Natural killer cell (primary cell): ENCODE results near the gene PIGV. TPM values are rescaled to one million over a fixed set of nuclear protein-coding genes. Genes with fewer than 3 reads are reported as not detected.
A peak's percentile ranks its signal among the peaks of the same experiment; 100 is the strongest.
"Not testable (repeated sequence)": the region's sequence is repeated elsewhere in the genome, so short reads cannot be mapped to it uniquely, and the experiment has no call there.

Experiments used
- ATAC-seq, 3 donors: fragments of 150-1000 bp in 2 of 3; fragments of 200-7000 bp in 1 of 3; cut with Tn5 transposase; 1 replicate in 1 of 3; 2 replicates in 2 of 3; pipeline ENCODE4 v1.10.0; 2021; ENCODE audit warnings: mild to moderate bottlenecking in 2 of 3, moderate library complexity in 2 of 3
- DNase-seq, 2 donors: peaks; one replicate each; pipeline versions ENCODE4 v3.0.0 to v3.0.0-alpha.2; 2013 to 2021; ENCODE audit warnings: mixed read lengths in 1 of 2
- H3K27ac ChIP-seq: one replicate; pipeline ENCODE4 v1.5.1; 2013; ENCODE audit warnings: mild to moderate bottlenecking, low read length
- H3K27me3 ChIP-seq: one replicate; pipeline ENCODE4 v1.6.1; 2013; ENCODE audit warnings: low read length; ENCODE audit not compliant: control insufficient read depth, insufficient read depth
- H3K36me3 ChIP-seq: one replicate; pipeline ENCODE4 v1.6.1; 2013; ENCODE audit warnings: low read length; ENCODE audit not compliant: control insufficient read depth, insufficient read depth
- H3K4me1 ChIP-seq: one replicate; pipeline ENCODE4 v1.6.1; 2013; ENCODE audit warnings: low read length; ENCODE audit not compliant: control insufficient read depth, insufficient read depth
- H3K4me3 ChIP-seq: one replicate; pipeline ENCODE4 v1.5.1; 2013; ENCODE audit warnings: low read length
- H3K9me3 ChIP-seq: one replicate; pipeline ENCODE4 v1.6.1; 2013; ENCODE audit warnings: low read length; ENCODE audit not compliant: control insufficient read depth, insufficient read depth
- H3K27ac Mint-ChIP-seq, 2 donors: one replicate each; pipeline ENCODE4 v1.8.0; 2022; ENCODE audit warnings: mild to moderate bottlenecking in 2 of 2, mixed read lengths in 2 of 2, moderate library complexity in 1 of 2
- H3K27me3 Mint-ChIP-seq, 2 donors: one replicate each; pipeline ENCODE4 v1.8.0; 2022; ENCODE audit warnings: low read depth in 2 of 2, mixed read lengths in 2 of 2
- H3K36me3 Mint-ChIP-seq: one replicate; pipeline ENCODE4 v1.8.0; 2022; ENCODE audit warnings: mixed read lengths
- H3K4me1 Mint-ChIP-seq, 2 donors: one replicate each; pipeline ENCODE4 v1.8.0; 2022; ENCODE audit warnings: mixed read lengths in 2 of 2
- H3K4me3 Mint-ChIP-seq: one replicate; pipeline ENCODE4 v1.8.0; 2022; ENCODE audit warnings: mild to moderate bottlenecking, moderate library complexity, mixed read lengths
- H3K9me3 Mint-ChIP-seq, 2 donors: one replicate each; pipeline ENCODE4 v1.8.0; 2022; ENCODE audit warnings: mixed read lengths in 2 of 2
- WGBS: methylation state at CpG from one replicate; pipeline ENCODE4 v1.1.7; 2013; ENCODE audit warnings: missing lambda C conversion rate; ENCODE audit not compliant: insufficient coverage; 5-methylcytosine and 5-hydroxymethylcytosine counted together
- intact Hi-C: fragments of 100-400 bp; cut with micrococcal nuclease; formaldehyde crosslinking; loops from one replicate; pipeline ENCODE4 v1.14.2; 2022
- total RNA-seq, 4 donors: library from RNA; stranded (reverse); fragments of 120-200 nt in 1 of 4; gene quantifications; one replicate each; pipeline versions ENCODE4 v1.2.3 to v1.2.4, GENCODE V29; 2013 to 2022
- TF ChIP-seq, protein P1 (sequence below): fragments of 200-600 bp; IDR thresholded peaks from one replicate; pipeline ENCODE4 v1.8.0; 2022; ENCODE audit warnings: antibody characterized with exemption

Gene PIGV
- total RNA-seq, 3 donors from 2014 or later (not counting 1 experiment from before 2014, with no cell fraction given), result 23.1 to 35.2 (median 30.3) TPM

DNA sequence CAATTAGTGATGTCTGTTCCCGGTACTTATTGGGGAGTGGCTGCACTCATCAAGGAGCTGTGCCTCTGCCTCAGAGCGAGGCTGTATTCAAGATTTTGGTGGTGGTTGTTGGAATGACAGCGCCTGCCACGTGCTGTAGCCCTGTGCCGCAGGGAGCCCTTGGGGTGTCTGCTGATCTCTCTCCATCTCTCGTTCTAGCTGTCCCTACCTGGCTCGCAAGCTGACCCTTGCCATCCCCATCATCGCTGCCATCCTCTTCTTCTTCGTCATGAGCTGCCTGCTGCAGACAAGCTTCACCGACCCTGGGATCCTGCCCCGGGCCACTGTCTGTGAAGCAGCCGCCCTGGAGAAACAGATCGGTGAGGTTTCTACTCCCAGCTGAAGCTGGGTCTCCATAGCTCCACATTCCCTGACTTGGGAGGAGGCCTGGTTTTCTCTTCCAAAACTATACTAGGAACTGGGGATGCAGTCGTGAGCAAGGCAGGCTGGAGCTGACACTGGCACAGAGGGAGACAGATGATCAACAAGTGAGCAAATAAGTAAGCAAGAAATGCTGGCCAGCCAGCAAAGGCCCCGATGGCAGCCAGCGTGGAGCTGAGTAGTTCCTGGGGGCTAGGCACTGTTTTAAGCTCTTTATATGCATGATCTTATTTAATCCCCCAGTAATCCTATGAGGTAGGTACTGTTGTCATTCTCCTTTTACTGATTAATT, 44.7 kb downstream of the PIGV start:
- Mint-ChIP-seq H3K4me1 (peaks cover 69 to 75% of the 10 kb centered on the region in 2 donors), H3K27me3 (no peaks in the 10 kb centered on the region), H3K36me3 (no peaks in the 10 kb centered on the region), H3K27ac (peak overlapping the region; percentile 99 to 100), H3K9me3 (no peaks in the 10 kb centered on the region), H3K4me3 (peak overlapping the region; percentile 87)
- Histone ChIP-seq H3K27me3 (no peaks in the 10 kb centered on the region), H3K4me3 (no peak overlapping the region), H3K4me1 (peaks cover 74% of the 10 kb centered on the region), H3K9me3 (no peaks in the 10 kb centered on the region), H3K27ac (peak overlapping the region; percentile 98), H3K36me3 (peaks cover 34% of the 10 kb centered on the region)
- intact Hi-C loops, result loop anchor here (2.0 kb wide), 2 partner anchors 22 to 44 kb away; no protein-coding TSS in a partner anchor
- 95% methylated on average over 16 of the region's 16 CpGs for WGBS
- no peak for DNase-seq
- TF ChIP-seq, protein P1, sequence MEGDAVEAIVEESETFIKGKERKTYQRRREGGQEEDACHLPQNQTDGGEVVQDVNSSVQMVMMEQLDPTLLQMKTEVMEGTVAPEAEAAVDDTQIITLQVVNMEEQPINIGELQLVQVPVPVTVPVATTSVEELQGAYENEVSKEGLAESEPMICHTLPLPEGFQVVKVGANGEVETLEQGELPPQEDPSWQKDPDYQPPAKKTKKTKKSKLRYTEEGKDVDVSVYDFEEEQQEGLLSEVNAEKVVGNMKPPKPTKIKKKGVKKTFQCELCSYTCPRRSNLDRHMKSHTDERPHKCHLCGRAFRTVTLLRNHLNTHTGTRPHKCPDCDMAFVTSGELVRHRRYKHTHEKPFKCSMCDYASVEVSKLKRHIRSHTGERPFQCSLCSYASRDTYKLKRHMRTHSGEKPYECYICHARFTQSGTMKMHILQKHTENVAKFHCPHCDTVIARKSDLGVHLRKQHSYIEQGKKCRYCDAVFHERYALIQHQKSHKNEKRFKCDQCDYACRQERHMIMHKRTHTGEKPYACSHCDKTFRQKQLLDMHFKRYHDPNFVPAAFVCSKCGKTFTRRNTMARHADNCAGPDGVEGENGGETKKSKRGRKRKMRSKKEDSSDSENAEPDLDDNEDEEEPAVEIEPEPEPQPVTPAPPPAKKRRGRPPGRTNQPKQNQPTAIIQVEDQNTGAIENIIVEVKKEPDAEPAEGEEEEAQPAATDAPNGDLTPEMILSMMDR, result no peak
- ATAC-seq, result no peak

DNA sequence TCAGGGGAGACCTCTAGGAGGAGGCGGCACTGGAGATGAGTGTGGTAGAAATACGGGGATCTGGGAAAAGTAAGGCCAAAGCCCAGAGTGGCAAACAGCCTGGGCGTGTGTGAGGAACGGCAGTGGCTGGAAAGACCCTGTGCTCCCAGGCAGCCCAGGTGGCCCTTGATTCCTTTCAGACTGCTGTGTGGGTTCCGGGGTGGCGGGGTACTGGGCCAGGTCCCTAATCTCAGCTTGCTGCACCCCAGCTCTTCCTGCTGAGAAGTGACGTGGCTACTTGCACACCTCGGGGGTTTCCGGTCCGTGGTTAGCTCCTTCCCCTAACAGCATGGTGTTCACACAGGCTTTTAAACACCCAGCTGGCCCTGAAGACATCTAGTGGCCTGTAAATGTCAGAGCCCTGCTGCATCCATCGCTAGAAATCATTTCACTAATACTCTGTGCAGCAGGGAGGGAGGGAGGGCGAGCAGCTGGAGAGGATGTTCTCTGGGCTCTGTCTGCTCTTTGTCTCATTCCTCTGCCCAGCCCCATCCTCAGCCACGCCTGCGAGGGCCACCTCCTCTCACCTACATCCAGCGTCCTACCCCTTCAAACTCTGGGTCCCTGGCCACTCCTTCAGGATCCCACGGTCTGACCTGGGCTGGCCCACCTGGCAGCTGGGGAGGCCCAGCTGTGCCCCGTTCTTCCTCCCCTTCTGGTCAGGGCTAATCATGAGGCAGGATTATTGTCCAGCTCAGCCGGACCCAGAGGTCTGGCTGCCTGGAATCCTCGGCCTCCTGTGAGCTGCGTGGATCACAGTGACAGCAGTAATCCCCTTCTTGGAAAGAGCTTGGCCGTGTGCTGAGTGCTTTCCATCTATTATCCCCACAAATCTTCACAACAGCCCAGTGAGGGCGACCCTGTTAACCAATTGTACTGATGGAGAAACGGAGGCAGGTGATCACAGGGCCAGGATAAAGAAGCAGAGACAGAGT, 46.0 kb downstream of the PIGV start:
- DNase-seq (peak; percentile 83 to 98), ATAC-seq (peak; percentile 93 to 98 (median 96))
- peak overlapping the region; percentile 87 for H3K4me3 Mint-ChIP-seq
- TF ChIP-seq, protein P1, result peak; percentile 25
- peaks cover 43% of the 10 kb centered on the region for H3K36me3 ChIP-seq
- H3K27me3 ChIP-seq, result no peaks in the 10 kb centered on the region
- peaks cover 64 to 68% of the 10 kb centered on the region in 2 donors for H3K4me1 Mint-ChIP-seq
- no peaks in the 10 kb centered on the region for H3K27me3 Mint-ChIP-seq
- peak overlapping the region; percentile 99 to 100 for H3K27ac Mint-ChIP-seq
- no peaks in the 10 kb centered on the region for H3K36me3 Mint-ChIP-seq
- H3K9me3 ChIP-seq, result no peaks in the 10 kb centered on the region
- no peaks in the 10 kb centered on the region for H3K9me3 Mint-ChIP-seq
- 28% methylated on average over 21 of the region's 23 CpGs for WGBS
- intact Hi-C loops, result loop anchor here (1.0 to 2.0 kb wide), 3 partner anchors 23 to 89 kb away; no protein-coding TSS in a partner anchor
- peaks cover 70% of the 10 kb centered on the region for H3K4me1 ChIP-seq
- H3K27ac ChIP-seq, result peak overlapping the region; percentile 98
- H3K4me3 ChIP-seq, result peak overlapping the region; percentile 17

DNA sequence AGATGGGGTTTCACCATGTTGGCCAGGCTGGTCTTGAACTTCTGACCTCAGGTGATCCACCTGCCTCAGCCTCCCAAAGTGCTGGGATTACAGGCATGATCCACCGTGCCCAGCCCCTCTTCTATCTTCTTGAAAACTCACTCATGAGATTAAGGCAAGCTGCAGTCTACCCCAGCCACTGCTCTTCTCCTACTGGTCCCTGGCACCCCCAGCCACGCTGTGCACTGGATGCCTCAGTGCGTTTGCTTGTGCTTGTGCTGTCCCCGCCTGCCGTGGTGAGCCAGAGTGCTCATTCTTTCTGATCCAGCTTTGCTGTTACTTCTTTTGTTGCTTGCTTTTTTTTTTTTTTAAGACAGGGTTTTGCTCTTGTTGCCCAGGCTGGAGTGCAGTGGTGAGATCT, 49.9 kb downstream of the PIGV start:
- intact Hi-C loops, H3K27me3 Mint-ChIP-seq, H3K9me3 ChIP-seq, H3K27me3 ChIP-seq, H3K9me3 Mint-ChIP-seq, H3K4me3 Mint-ChIP-seq, H3K4me3 ChIP-seq, DNase-seq, H3K27ac ChIP-seq, ATAC-seq, H3K36me3 Mint-ChIP-seq: not testable (repeated sequence)
- peak overlapping the region; percentile 77 to 78 for H3K27ac Mint-ChIP-seq
- peaks cover 42% of the 10 kb centered on the region for H3K4me1 ChIP-seq
- H3K4me1 Mint-ChIP-seq, result peaks cover 31 to 38% of the 10 kb centered on the region in 2 donors
- H3K36me3 ChIP-seq, result peaks cover 66% of the 10 kb centered on the region
- WGBS, result 96% methylated on average over 5 of the region's 5 CpGs
